GM20000 (cell line): ENCODE measurements around the gene KISS1R.
"Not testable (repeated sequence)": the region's sequence is repeated elsewhere in the genome, so short reads cannot be mapped to it uniquely, and the experiment has no call there.

Source experiments
- DNase-seq: peaks from one replicate; pipeline ENCODE4 v3.0.0; 2012; ENCODE audit warnings: low spot score
- TF ChIP-seq, protein P1 (sequence below): IDR thresholded peaks from 2 replicates; pipeline ENCODE4 v1.5.1; 2012; ENCODE audit warnings: mild to moderate bottlenecking, control low read depth; ENCODE audit errors: extremely low read depth, missing control alignments

KISS1R gene

DNA sequence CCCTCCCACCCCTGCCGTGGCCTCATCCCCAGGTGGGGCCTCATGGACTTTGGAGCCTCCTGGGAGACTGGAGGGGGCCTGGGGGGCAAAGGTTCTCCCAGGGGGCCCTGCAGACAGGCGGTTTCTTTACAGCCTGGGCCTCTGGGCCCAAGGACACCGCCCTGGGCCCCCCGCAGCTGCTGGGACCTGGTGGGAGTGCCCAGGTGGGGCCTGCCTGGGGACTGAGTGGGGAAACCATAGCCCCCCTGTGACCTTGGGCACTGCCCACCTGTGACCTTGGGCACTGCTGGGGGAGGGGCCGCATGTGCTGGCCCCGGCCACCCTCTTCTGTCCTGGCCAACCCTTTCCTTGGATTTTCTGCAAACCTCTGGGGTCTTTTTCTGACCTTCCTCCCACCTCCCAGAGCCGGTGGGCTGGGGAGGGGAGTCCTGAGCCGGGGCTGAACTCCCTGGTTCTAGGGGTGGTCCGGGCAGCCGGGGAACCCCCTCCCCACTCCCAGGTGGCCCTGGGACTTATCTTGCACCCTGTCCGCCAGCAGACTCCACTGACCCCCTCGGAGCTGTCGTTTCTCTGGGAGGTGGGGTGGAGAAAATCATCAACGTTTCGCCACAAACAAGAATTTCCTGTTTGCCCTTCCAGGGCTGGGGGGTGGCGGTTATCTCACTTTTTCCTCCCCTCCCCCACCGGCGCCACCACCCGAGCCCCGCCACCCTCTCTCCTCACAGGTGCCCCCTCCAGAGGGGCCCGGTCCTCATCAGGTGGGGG is 35.7 kb downstream of the KISS1R start:
- no peak for DNase-seq
- TF ChIP-seq, protein P1, sequence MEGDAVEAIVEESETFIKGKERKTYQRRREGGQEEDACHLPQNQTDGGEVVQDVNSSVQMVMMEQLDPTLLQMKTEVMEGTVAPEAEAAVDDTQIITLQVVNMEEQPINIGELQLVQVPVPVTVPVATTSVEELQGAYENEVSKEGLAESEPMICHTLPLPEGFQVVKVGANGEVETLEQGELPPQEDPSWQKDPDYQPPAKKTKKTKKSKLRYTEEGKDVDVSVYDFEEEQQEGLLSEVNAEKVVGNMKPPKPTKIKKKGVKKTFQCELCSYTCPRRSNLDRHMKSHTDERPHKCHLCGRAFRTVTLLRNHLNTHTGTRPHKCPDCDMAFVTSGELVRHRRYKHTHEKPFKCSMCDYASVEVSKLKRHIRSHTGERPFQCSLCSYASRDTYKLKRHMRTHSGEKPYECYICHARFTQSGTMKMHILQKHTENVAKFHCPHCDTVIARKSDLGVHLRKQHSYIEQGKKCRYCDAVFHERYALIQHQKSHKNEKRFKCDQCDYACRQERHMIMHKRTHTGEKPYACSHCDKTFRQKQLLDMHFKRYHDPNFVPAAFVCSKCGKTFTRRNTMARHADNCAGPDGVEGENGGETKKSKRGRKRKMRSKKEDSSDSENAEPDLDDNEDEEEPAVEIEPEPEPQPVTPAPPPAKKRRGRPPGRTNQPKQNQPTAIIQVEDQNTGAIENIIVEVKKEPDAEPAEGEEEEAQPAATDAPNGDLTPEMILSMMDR, result no peak

DNA sequence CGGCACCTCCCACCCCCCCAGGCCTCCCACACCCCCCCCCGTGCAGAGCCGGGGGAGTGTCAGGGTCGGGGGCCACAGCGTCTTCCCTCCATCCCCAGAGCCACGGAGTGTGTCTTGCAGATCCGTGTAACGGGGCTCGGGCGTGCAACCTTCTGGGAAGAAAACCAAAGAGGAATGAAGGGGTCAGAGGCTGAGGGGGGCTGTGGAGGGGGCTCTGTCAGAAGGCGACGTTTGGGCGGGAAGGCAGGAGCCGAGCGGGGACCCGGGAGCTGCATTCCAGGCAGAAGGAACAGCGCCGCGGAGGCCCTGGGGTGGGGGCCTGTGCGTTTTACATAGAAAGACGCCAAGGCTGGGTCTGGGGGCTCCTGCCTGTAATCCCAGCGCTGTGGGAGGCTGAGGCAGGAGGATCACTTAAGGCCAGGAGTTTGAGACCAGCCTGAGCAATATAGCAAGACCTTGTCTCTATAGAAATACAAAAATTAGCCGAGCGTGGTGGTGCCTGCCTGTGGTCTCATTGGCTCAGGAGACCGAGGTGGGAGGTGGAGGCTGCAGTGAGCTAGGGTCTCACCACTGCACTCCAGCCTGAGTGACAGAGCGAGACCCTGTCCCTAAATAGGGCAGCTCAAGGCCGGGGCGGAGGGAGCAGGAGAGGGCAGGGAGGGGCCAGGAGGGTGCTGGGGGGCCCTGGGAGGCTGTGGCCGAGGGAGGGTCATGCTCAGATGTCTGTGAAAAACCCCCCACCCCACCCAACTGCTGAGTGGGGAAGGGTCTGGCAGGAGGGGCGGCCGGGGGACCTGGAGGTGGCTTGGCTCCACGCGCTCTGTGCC is 36.5 kb downstream of the KISS1R start:
- DNase-seq, result no peak
- TF ChIP-seq, protein P1, result no peak

DNA sequence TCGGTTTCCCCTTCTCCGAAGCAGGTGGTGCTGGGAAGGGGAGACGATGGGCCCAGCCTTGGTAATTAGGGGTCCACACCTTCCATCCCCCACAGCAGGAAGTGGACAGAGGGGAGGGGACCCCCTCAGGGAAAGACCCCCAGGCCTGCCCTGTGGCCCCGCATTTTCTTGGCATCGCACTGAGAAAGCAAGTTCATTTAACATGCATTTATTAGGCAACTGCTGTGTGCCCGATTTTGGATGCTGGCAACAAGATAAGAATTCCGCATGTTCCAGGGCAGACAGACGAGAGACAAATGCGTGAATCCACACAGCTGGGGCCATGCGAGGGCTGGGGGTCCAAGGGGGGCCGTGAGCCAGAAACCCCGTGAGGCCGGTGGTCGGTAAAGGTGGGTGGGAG is 37.1 kb downstream of the KISS1R start:
- DNase-seq, result no peak
- TF ChIP-seq, protein P1, result no peak

DNA sequence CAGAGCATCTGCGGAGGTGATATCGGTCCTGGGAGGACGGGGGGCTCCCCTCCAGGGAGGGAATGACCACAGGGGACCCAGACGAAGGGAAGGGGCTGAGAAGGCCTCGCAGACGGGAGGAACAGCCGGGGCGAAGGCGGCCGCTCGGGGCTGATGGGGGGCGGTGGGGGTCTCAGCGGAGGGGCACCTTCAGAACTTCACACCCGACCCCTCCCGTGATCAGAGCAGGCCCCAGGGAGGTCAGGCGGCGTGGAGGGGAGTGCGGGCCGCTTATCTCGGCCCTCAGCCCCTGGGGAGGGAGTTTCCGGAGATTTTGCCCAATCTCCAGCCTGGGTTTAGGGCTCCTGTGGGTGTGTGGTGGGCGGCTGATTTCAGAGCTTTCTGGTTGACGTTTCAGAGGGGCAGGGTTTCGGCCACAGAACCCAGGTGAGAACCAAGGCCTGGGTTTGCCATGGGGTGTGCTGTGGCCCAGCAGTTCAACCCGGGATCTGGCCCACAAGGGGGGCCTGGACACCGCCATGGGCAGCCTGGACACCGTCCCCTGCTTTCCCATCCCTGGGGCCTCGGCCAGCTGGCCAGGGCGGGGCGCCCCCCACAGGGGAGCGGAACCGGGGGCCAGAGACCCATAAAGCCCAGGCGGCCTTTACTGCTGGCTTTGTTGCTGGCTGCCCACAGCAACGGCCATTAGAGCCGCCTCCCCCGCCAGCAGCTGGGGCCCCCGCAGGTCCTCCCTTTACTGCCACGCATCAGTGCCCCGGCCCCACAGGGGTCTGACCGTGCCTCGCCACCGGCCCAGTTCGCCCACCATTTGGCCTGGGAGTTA is 37.8 kb downstream of the KISS1R start:
- DNase-seq, result peak; percentile 94
- TF ChIP-seq, protein P1, result no peak

DNA sequence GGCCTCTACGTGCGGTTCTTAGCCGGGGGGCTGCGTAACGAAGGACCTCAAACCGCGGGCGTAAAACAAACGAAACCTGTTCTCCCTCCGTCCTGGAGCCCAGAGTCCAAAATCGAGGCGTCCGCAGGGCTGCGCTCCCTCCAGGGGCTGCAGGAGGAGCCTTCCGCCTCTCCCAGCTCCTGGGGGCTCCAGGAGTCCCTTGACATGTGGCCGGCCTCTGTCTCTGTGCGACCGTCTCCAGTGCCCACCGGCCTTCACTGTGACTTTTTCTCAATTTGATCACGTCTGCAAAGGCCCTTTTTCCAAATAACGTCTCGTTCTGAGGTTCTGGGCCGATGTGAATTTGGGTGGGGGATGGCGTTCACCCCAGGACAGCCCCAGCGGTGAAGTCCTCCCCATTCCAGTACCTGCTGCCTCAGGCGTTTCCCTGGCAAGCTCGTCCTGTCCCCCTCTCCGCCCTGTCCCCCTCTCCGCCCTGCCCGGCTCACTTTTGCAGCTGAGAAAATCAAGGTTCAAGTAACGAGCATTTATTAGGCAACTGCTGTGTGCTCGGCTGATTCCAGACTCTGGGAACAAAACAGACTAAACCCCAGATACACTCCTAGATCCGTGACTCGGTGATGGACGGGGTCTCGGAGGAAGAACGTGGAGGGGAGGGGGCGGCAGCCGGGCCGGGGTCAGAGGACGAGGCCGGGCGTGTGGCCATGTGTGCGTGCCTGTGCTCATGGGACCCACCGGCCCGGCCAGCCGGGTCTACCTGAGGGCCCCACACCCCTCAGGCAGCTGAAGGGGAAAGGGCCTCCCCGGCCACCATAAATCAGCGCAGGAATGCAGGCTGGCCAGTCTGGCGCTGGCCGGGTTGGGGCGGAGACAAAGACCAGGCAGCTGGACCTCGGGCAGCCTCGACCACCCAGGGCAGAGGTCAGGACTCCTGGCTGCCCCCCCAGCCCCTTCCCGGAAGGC is 39.0 kb downstream of the KISS1R start:
- TF ChIP-seq, protein P1, result no peak
- no peak for DNase-seq

DNA sequence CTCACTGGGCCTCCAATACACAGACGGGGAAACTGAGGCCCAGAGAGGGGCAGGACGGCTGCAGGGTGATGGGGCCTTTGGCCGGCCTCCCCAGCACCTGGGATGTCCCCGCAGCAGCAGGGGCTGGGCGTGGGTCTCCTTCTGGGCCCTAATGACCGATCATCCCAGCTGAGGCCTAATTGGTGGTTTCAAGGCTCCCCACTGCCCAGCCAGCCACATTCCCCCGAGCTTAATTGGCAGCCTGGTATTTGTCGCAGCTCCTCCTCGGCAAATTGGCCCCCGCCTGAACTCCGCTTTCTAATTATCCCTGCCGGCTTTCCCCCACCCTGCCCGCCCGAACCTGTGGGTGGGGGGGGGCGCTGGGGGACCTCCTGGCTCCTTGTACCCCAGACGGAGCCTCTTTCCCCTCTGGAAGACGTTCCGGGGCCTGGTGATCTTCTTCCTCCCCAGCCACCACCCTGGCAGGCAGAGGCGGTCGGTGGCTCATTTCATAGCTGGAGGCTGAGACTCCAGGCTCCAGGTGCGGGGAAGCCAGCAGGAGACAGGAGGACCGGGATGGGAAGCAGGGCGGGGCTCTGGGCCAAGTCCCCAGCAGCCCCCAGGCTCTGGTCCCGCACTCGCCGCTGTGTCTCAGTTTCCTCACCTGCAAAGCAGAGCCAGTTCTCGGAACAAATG is 39.8 kb downstream of the KISS1R start:
- no peak for DNase-seq
- TF ChIP-seq, protein P1, result no peak

DNA sequence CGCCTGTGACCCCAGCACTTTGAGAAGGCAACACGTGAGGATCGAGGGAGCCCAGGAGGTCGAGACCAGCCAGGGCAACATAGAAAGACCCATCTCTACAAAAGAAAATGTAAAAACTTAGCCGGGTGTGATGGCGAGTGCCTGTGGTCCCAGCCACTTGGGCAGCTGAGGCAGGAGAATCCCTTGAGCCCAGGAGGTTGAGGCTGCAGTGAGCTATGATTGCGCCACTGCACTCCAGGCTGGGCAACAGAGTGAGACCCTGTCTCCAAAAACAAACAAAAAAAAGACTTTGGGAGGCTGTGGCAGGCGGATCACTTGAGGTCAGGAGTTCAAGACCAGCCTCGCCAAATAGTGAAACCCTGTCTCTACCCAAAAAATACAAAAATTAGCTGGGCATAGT is 40.4 kb downstream of the KISS1R start:
- not testable (repeated sequence) for DNase-seq
